HCT116 (cell line): ENCODE data around the gene ZNF580. TPM values are rescaled to one million over a fixed set of nuclear protein-coding genes. Genes with fewer than 3 reads are reported as not detected.

Source experiments
- ATAC-seq: fragments of 200-7000 bp; cut with Tn5 transposase; 2 replicates; pipeline ENCODE4 v1.9.1; 2020; ENCODE audit warnings: mild to moderate bottlenecking, moderate library complexity
- BruUV-seq: library from RNA; stranded (reverse); fragments of 400-500 nt; replicated peaks from 2 replicates; lab custom pipeline; 2021; lab: Mats Ljungman, UMichigan
- CTCF ChIA-PET: fragments of 300-600 bp; sonication (Branson Sonifier 250); formaldehyde crosslinking; loops from one replicate; lab custom pipeline; 2021; ENCODE audit warnings: antibody characterized with exemption; lab: Charles Lee
- POLR2A ChIA-PET: fragments of 300-600, 350-600 bp; sonication (Branson Sonifier 250); formaldehyde crosslinking; loops from one replicate; lab custom pipeline; 2021; ENCODE audit warnings: antibody characterized with exemption; lab: Charles Lee
- RAD21 ChIA-PET, 2 experiments: fragments of 300-600 bp; sonication (Branson Sonifier 250); formaldehyde crosslinking; loops; one replicate each; lab custom pipeline; 2023; ENCODE audit warnings: low total read pairs in 2 of 2; ENCODE audit not compliant: uncharacterized antibody in 2 of 2, unreplicated experiment in 2 of 2, low non-redundant PET in 1 of 2; lab: Charles Lee
- DNase-seq: peaks from one replicate; pipeline ENCODE4 v3.0.0-alpha.2; 2010; ENCODE audit warnings: low read depth, low spot score
- H2AFZ ChIP-seq: fragments of 200-600 bp; shearing (Covaris generic), sonication (generic); 2 replicates; pipeline ENCODE4 v1.6.1; 2017; ENCODE audit warnings: low read depth, mixed run types, mixed read lengths, antibody characterized with exemption, low read length; ENCODE audit not compliant: poor library complexity, severe bottlenecking
- H3K27ac ChIP-seq: 2 replicates; pipeline ENCODE4 v1.5.1; 2012; ENCODE audit warnings: low read depth, low read length
- H3K27me3 ChIP-seq: fragments of 200-600 bp; sonication (generic); 2 replicates; pipeline ENCODE4 v1.6.1; 2016; ENCODE audit warnings: mixed run types, low read length, mixed read lengths; ENCODE audit not compliant: insufficient read depth
- H3K36me3 ChIP-seq, 2 experiments: fragments of 200-500 bp in 1 of 2; fragments of 200-600 bp in 1 of 2; sonication (Bioruptor generic) in 1 of 2; sonication (generic) in 1 of 2; 2 replicates each; pipeline versions ENCODE4 v1.5.1 to v1.6.1; 2014 to 2016; ENCODE audit warnings: low read length in 2 of 2, inconsistent platforms in 1 of 2, mixed read lengths in 1 of 2, mixed run types in 1 of 2; ENCODE audit not compliant: insufficient read depth in 2 of 2, control insufficient read depth in 1 of 2
- H3K4me1 ChIP-seq, 2 experiments: fragments of 200-600 bp in 1 of 2; sonication (generic) in 1 of 2; 2 replicates each; pipeline versions ENCODE4 v1.5.1 to v1.6.1; 2012 to 2017; ENCODE audit warnings: low read length in 2 of 2, inconsistent platforms in 1 of 2, mild to moderate bottlenecking in 1 of 2, mixed read lengths in 1 of 2, mixed run types in 1 of 2, moderate library complexity in 1 of 2; ENCODE audit not compliant: insufficient read depth in 2 of 2, control insufficient read depth in 1 of 2
- H3K4me2 ChIP-seq: fragments of 200-600 bp; sonication (generic); 2 replicates; pipeline ENCODE4 v1.6.1; 2017; ENCODE audit warnings: mixed run types, low read length, mixed read lengths
- H3K4me3 ChIP-seq, 2 experiments: fragments of 200-600 bp in 1 of 2; sonication (generic) in 1 of 2; replicated peaks in 1 of 2; 2 replicates each; pipeline ENCODE4 v1.5.1; 2011 to 2016; ENCODE audit warnings: low read length in 2 of 2, control low read depth in 1 of 2, low read depth in 1 of 2, mild to moderate bottlenecking in 1 of 2, mixed read lengths in 1 of 2, mixed run types in 1 of 2
- H3K79me2 ChIP-seq: fragments of 200-600 bp; sonication (generic); 2 replicates; pipeline ENCODE4 v1.6.1; 2017; ENCODE audit warnings: mild to moderate bottlenecking, mixed run types, low read length, moderate library complexity, mixed read lengths; ENCODE audit not compliant: insufficient read depth
- H3K9ac ChIP-seq: fragments of 200-600 bp; sonication (generic); 2 replicates; pipeline ENCODE4 v1.6.1; 2016; ENCODE audit warnings: low read length, mixed read lengths
- H3K9me2 ChIP-seq: fragments of 200-600 bp; sonication (generic), shearing (Covaris generic); 2 replicates; pipeline ENCODE4 v1.6.1; 2017; ENCODE audit warnings: mixed run types, mild to moderate bottlenecking, moderate library complexity; ENCODE audit not compliant: insufficient read depth
- H3K9me3 ChIP-seq, 2 experiments: fragments of 200-500 bp in 1 of 2; fragments of 200-600 bp in 1 of 2; sonication (Bioruptor generic) in 1 of 2; sonication (generic) in 1 of 2; 2 replicates each; pipeline ENCODE4 v1.6.1; 2014 to 2017; ENCODE audit warnings: low read length in 2 of 2, mixed read lengths in 2 of 2, inconsistent platforms in 1 of 2, low read depth in 1 of 2, mild to moderate bottlenecking in 1 of 2, mixed run types in 1 of 2, moderate library complexity in 1 of 2; ENCODE audit not compliant: control insufficient read depth in 1 of 2, insufficient read depth in 1 of 2
- H4K20me1 ChIP-seq: fragments of 200-600 bp; sonication (generic), shearing (Covaris generic); 2 replicates; pipeline ENCODE4 v1.6.1; 2017; ENCODE audit warnings: mixed run types, mild to moderate bottlenecking, moderate library complexity; ENCODE audit not compliant: insufficient read depth
- CBX3 ChIP-seq: IDR thresholded peaks from 2 replicates; pipeline ENCODE4 v1.6.1; 2012; ENCODE audit warnings: low read depth
- CEBPB ChIP-seq: IDR thresholded peaks from 2 replicates; pipeline ENCODE4 v1.6.1; 2012; ENCODE audit warnings: low read depth
- EGR1 ChIP-seq: IDR thresholded peaks from 2 replicates; pipeline ENCODE4 v1.6.1; 2012; ENCODE audit warnings: low read depth
- ELF1 ChIP-seq: IDR thresholded peaks from 2 replicates; pipeline ENCODE4 v1.6.1; 2012; ENCODE audit warnings: low read depth, borderline replicate concordance
- POLR2A ChIP-seq: IDR thresholded peaks from 2 replicates; pipeline ENCODE4 v1.7.0; 2011; ENCODE audit warnings: borderline replicate concordance; ENCODE audit not compliant: insufficient read depth, insufficient read length; ENCODE audit errors: extremely low read depth
- SIN3A ChIP-seq: IDR thresholded peaks from 2 replicates; pipeline ENCODE4 v1.6.1; 2012; ENCODE audit warnings: low read depth
- ZNF274 ChIP-seq: fragments of 200-500 bp; sonication (Bioruptor generic); IDR thresholded peaks from 2 replicates; pipeline ENCODE4 v1.6.1; 2014; ENCODE audit warnings: mild to moderate bottlenecking, low read depth, low read length, inconsistent platforms
- intact Hi-C: fragments of 100-400 bp; cut with micrococcal nuclease; formaldehyde crosslinking; loops from 2 replicates; pipeline ENCODE4 v1.10.0; 2022
- total RNA-seq: library from RNA; stranded (reverse); gene quantifications from one replicate; pipeline ENCODE4 v1.2.1, GENCODE V29; 2021; ENCODE audit not compliant: unreplicated experiment
- TF ChIP-seq, protein P1 (sequence below): IDR thresholded peaks from 2 replicates; pipeline ENCODE4 v1.6.1; 2012
- TF ChIP-seq, protein P2 (sequence below): IDR thresholded peaks from 2 replicates; pipeline ENCODE4 v1.6.1; 2011; ENCODE audit warnings: mild to moderate bottlenecking, low read length, moderate library complexity; ENCODE audit not compliant: insufficient replicate concordance; ENCODE audit errors: extremely low read depth

The ZNF580 gene
- total RNA-seq, 1 experiment from 2014 or later: 36.7 TPM

DNA sequence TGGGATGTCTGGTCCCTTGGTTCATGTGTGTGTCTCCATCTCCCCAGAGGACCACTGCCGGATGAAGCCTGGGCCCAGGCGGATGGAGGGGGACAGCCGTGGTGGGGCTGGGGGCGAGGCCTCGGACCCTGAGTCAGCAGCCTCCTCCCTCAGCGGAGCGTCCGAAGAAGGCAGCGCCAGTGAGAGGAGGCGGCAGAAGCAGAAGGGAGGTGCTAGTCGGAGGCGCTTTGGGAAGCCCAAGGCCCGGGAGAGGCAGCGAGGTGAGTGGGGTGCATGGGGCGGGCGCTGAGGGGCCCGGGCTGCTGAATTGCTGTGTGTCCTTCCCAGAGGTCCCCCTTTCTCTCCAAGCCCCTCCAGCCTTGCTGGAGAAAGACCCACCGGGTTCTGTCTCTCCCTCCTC is 10.4 kb downstream of the ZNF580 start:
- Histone ChIP-seq H2AFZ (no peak overlapping the region), H3K27ac (no peak overlapping the region), H3K36me3 (no peaks in the 10 kb centered on the region), H4K20me1 (no peaks in the 10 kb centered on the region), H3K79me2 (peaks cover 10% of the 10 kb centered on the region), H3K9me2 (no peaks in the 10 kb centered on the region), H3K4me3 (no peak overlapping the region), H3K9ac (no peak overlapping the region), H3K4me2 (no peak overlapping the region)
- POLR2A ChIA-PET: no interaction called here
- BruUV-seq: no TSS peak
- intact Hi-C loops: no loop called here
- no peak for DNase-seq
- ATAC-seq: no peak
- TF ChIP-seq, protein P1, sequence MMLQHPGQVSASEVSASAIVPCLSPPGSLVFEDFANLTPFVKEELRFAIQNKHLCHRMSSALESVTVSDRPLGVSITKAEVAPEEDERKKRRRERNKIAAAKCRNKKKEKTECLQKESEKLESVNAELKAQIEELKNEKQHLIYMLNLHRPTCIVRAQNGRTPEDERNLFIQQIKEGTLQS: no peak
- TF ChIP-seq CBX3 (no peak), EGR1 (no peak), ZNF274 (no peak), SIN3A (no peak), CEBPB (no peak), ELF1 (no peak), POLR2A (no peak)
- TF ChIP-seq, protein P2, sequence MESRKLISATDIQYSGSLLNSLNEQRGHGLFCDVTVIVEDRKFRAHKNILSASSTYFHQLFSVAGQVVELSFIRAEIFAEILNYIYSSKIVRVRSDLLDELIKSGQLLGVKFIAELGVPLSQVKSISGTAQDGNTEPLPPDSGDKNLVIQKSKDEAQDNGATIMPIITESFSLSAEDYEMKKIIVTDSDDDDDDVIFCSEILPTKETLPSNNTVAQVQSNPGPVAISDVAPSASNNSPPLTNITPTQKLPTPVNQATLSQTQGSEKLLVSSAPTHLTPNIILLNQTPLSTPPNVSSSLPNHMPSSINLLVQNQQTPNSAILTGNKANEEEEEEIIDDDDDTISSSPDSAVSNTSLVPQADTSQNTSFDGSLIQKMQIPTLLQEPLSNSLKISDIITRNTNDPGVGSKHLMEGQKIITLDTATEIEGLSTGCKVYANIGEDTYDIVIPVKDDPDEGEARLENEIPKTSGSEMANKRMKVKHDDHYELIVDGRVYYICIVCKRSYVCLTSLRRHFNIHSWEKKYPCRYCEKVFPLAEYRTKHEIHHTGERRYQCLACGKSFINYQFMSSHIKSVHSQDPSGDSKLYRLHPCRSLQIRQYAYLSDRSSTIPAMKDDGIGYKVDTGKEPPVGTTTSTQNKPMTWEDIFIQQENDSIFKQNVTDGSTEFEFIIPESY: no peak
- TF ChIP-seq, all 23 proteins: peak for 0
- Histone ChIP-seq H3K27me3 (no peaks in the 10 kb centered on the region), H3K9me3 (no peaks in the 10 kb centered on the region), H3K4me1 (peaks cover 6 to 12% of the 10 kb centered on the region in 2 experiments; a peak in 3 of 4 replicates)
- ChIA-PET CTCF (no interaction called here), RAD21 (no interaction called here)
